Measurements from ENCODE around the gene LOXL1. TPM values are rescaled to one million over a fixed set of nuclear protein-coding genes. Genes with fewer than 3 reads are reported as not detected.
A peak's percentile ranks its signal among the peaks of the same experiment; 100 is the strongest.
"Not testable (repeated sequence)": the region's sequence is repeated elsewhere in the genome, so short reads cannot be mapped to it uniquely, and the experiment has no call there.

Gene LOXL1
- polyA plus RNA-seq, 1 experiment: 92.9 TPM

DNA sequence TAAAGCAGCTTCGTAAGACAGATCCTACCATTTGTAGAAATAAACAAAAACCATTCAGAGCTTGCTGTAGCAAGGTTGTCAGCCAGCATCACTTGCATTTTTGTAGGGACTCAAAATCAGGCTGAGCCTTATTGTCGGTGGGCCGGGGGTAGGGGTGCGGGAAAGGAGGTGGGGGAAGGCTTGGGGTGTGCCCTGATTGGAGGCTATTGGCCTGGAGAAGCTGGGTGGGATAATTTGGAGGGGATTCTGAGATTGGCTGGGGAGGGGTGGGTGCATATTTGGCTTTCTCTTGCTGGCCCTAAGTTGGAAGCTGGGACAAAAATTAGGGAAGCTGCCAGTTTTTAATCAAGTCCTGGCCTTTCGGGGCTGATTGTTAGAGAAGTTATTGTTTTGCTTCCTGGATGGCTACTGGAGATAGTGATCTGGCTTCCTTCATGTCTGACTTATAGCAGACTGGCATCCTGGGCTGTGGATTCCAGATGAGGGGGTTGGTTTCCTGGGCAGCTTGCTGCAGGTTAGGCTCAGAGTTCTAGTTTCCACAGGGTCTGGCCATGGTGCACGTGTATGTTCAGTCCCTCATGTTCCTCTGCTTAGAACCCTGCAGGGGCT, 43.0 kb downstream of the LOXL1 start:
- Histone ChIP-seq H3K36me3 (ENCODE audit: control insufficient read depth, insufficient read depth, low read length) (no peaks in the 10 kb centered on the region), H3K4me3 (ENCODE audit: low read depth, low read length) (no peak overlapping the region), H3K27me3 (ENCODE audit: control insufficient read depth, insufficient read depth, low read length) (no peaks in the 10 kb centered on the region)
- ChIA-PET CTCF (interaction anchor here (0.6 to 11.7 kb wide), 16 partner anchors 9 to 404 kb away, joined by 3 to 121 read pairs (median 4); no protein-coding TSS in a partner anchor), POLR2A (no interaction called here)
- DNase-seq (ENCODE audit: low read depth): no peak
- TF ChIP-seq CTCF (IDR thresholded peaks at IDR 0.05; ENCODE audit: insufficient read depth, low read depth, low read length): no peak

DNA sequence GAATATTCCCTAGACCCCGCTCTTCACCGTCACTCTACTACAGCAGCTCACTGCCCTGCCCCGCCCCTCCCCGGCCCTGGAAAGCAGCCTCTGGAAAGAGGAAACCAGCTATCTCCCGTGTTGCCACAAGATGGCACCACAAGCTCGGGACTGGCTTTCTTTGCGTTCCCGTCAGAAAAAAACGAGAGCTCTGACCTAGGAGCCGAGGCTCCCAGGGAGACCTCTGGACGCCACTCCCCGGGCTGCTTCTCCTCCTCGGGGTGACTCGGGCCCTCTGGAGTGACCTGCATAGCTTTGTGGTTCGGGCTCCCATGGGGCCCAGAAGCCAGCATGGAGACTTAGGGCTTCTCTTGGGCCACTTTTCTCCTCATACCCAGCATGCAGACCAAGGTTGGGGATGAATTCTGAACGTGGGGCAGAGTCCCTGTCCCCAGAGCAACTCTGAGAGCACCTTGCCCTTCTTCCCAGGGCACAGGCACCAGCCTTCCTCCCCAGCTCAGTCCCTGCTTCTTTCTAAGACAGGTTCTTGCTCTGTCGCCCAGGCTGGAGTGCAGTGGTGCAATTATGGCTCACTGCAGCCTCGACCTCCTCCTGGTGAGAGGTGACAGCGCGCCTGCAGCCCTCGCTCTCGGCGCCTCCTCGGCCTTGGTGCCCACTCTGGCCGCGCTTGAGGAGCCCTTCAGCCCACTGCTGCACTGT, 46.9 kb downstream of the LOXL1 start:
- DNase-seq (ENCODE audit: low read depth): no peak
- Histone ChIP-seq H3K4me3 (ENCODE audit: low read depth, low read length) (no peak overlapping the region), H3K36me3 (ENCODE audit: control insufficient read depth, insufficient read depth, low read length) (no peaks in the 10 kb centered on the region), H3K27me3 (ENCODE audit: control insufficient read depth, insufficient read depth, low read length) (no peaks in the 10 kb centered on the region)
- TF ChIP-seq CTCF (IDR thresholded peaks at IDR 0.05; ENCODE audit: insufficient read depth, low read depth, low read length): peak; percentile 94
- ChIA-PET POLR2A (no interaction called here), CTCF (interaction anchor here (0.6 to 11.7 kb wide), 39 partner anchors 7 to 797 kb away, joined by 3 to 121 read pairs (median 4); partner anchors contain the start of genes LOXL1, PML and TBC1D21)

DNA sequence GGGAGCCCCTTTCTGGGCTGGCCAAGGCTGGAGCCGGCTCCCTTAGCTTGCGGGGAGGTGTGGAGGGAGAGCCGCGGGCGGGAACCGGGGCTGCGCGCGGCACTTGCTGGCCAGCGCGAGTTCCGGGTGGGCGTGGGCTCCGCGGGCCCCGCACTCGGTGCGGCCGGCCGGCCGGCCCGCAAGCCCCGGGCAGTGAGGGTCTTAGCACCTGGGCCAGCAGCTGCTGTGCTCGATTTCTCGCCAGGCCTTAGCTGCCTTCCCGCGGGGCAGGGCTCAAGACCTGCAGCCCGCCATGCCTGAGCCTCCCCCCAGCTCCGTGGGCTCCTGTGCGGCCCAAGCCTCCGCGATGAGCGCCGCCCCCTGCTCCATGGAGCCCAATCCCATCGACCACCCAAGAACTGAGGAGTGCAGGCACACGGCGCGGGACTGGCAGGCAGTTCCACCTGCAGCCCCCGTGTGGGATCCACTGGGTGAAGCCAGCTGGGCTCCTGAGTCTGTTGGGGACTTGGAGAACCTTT, 47.5 kb downstream of the LOXL1 start:
- DNase-seq (ENCODE audit: low read depth); H3K36me3 ChIP-seq (ENCODE audit: control insufficient read depth, insufficient read depth, low read length); H3K4me3 ChIP-seq (ENCODE audit: low read depth, low read length); POLR2A ChIA-PET; H3K27me3 ChIP-seq (ENCODE audit: control insufficient read depth, insufficient read depth, low read length): not testable (repeated sequence)
- CTCF ChIA-PET: interaction anchor here (0.7 to 11.7 kb wide), 25 partner anchors 8 to 349 kb away, joined by 3 to 121 read pairs (median 6); partner anchors contain the start of gene PML

DNA sequence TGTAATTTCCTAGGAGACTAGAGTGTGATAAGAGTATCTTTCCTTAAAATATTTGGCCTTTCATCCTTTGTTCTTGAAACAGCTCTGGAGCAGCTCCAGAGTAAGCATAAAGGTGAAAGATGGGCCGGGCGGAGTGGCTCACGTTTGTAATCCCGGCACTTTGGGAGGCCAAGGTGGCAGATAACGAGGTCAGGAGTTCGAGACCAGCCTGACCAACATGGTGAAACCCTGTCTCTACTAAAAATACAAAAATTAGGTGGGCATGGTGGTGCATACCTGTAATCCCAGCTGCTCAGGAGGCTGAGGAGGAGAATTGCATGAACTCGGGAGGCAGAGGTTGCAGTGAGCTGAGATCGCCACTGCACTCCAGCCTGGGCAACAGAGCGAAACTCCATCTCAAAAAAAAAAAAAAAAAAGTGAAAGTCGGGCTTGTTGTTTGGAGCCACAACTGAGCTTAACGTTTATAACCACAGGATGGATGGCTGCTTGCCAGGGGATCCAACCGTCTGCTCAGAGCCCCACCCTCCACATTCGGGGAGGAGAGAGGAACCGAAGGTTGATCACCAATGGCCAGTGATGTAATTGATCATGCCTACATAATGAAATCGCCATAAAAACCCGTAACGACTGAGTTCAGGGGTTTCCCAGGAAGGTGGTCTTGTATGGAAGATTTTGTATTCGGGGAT, 49.3 kb downstream of the LOXL1 start:
- CTCF ChIA-PET: interaction anchor here (0.7 to 11.7 kb wide), 9 partner anchors 10 to 347 kb away, joined by 3 to 121 read pairs (median 10); partner anchors contain the start of gene PML
- DNase-seq (ENCODE audit: low read depth); H3K27me3 ChIP-seq (ENCODE audit: control insufficient read depth, insufficient read depth, low read length); H3K4me3 ChIP-seq (ENCODE audit: low read depth, low read length); POLR2A ChIA-PET; H3K36me3 ChIP-seq (ENCODE audit: control insufficient read depth, insufficient read depth, low read length): not testable (repeated sequence)

DNA sequence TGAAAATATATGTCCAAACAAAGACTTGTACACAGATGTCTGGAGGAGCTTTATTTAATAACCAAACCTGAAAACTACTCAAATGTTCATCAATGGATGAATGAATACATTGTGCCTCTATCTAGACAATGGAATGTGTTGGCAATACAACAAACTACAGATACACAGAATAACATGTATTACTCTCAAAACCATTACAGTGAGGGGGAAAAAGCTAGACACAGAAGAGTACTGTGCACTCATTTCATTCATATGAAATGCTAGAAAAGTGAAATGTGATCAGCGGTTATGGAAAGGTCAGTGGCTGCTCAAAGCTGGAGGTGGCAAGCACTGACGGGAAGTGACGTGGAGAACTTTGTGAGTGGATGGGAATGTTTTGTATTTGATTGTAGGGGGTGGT, 52.6 kb downstream of the LOXL1 start:
- no peaks in the 10 kb centered on the region for H3K27me3 ChIP-seq (ENCODE audit: control insufficient read depth, insufficient read depth, low read length)
- no peak overlapping the region for H3K4me3 ChIP-seq (ENCODE audit: low read depth, low read length)
- POLR2A ChIA-PET: no interaction called here
- CTCF ChIA-PET: interaction anchor here (0.7 to 11.7 kb wide), 5 partner anchors 9 to 341 kb away, joined by 3 to 121 read pairs (median 4); no protein-coding TSS in a partner anchor
- TF ChIP-seq CTCF (IDR thresholded peaks at IDR 0.05; ENCODE audit: insufficient read depth, low read depth, low read length): no peak
- no peak for DNase-seq (ENCODE audit: low read depth)
- H3K36me3 ChIP-seq (ENCODE audit: control insufficient read depth, insufficient read depth, low read length): no peaks in the 10 kb centered on the region; the same call in 1 of the 2 replicates

GRCh38 chr15:73979636-73980035, 53.4 kb downstream of the LOXL1 start:
- TF ChIP-seq CTCF (IDR thresholded peaks at IDR 0.05; ENCODE audit: insufficient read depth, low read depth, low read length): no peak
- ChIA-PET POLR2A (no interaction called here), CTCF (interaction anchor here (0.7 to 1.5 kb wide), 4 partner anchors 9 to 340 kb away, joined by 3 to 6 read pairs (median 4); no protein-coding TSS in a partner anchor)
- DNase-seq (ENCODE audit: low read depth): no peak
- Histone ChIP-seq H3K36me3 (ENCODE audit: control insufficient read depth, insufficient read depth, low read length) (peaks cover 1% of the 10 kb centered on the region), H3K27me3 (ENCODE audit: control insufficient read depth, insufficient read depth, low read length) (no peaks in the 10 kb centered on the region), H3K4me3 (ENCODE audit: low read depth, low read length) (no peak overlapping the region)
